ACC112 (cell line): ENCODE measurements around the gene WDSUB1.
A peak's percentile ranks its signal among the peaks of the same experiment; 100 is the strongest.

Experiments used
- H2AFZ ChIP-seq: fragments of 200-600 bp; sonication (generic); one replicate; pipeline ENCODE4 v1.6.0; 2017; ENCODE audit warnings: antibody characterized with exemption, low read length; ENCODE audit not compliant: unreplicated experiment
- H3K27ac ChIP-seq: fragments of 200-600 bp; sonication (generic); 2 replicates; pipeline ENCODE4 v1.5.1; 2014; ENCODE audit warnings: low read depth, mild to moderate bottlenecking, antibody characterized with exemption, low read length, moderate library complexity
- H3K27me3 ChIP-seq: fragments of 200-600 bp; sonication (generic); 2 replicates; pipeline ENCODE4 v1.6.1; 2014; ENCODE audit warnings: mild to moderate bottlenecking, antibody characterized with exemption, low read length, moderate library complexity, mixed read lengths; ENCODE audit not compliant: insufficient read depth
- H3K36me3 ChIP-seq: fragments of 200-600 bp; sonication (generic); 2 replicates; pipeline ENCODE4 v1.6.1; 2016; ENCODE audit warnings: mild to moderate bottlenecking, antibody characterized with exemption, low read length, moderate library complexity, mixed read lengths; ENCODE audit not compliant: insufficient read depth
- H3K4me1 ChIP-seq: fragments of 200-600 bp; sonication (generic); one replicate; pipeline ENCODE4 v1.6.1; 2016; ENCODE audit warnings: low read length, mixed read lengths; ENCODE audit not compliant: insufficient read depth, unreplicated experiment, control insufficient read depth
- H3K4me3 ChIP-seq: fragments of 200-600 bp; sonication (generic); 2 replicates; pipeline ENCODE4 v1.5.1; 2014; ENCODE audit warnings: mild to moderate bottlenecking, low read depth, low read length
- H3K79me2 ChIP-seq: fragments of 200-600 bp; sonication (generic); one replicate; pipeline ENCODE4 v1.6.0; 2016; ENCODE audit warnings: low read length; ENCODE audit not compliant: control insufficient read depth, unreplicated experiment, insufficient read depth

The WDSUB1 gene

DNA sequence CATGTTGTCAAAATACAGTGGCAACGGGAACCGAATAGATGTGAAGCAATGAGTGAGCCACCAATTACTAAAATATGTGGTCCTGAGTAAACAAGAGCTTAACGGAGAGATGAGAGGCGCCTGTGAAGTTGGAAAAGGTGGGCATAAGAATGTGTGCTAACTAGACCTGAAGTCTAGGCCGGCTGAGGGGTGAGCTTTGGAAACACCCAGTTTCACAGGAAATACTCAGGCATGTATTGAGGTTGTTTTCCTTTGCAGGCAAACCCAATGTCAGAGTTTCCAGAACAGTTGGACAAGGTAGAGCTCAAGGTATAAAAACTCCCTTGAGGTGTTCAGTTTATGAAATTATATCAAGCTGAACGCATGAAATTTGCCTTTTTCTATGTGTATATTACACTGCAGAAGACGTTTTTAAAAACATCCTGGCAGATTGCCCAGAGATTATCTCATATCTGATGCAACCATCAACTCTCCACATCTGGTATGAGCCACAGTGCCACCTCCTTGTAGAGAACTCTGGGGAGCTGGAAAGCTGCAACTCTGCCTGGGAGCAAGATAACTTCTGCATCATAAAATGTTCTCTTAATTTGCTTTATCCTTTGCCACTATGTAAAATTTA is 3.9 kb upstream of the WDSUB1 start:
- H2AFZ ChIP-seq = peak overlapping the region; percentile 1

GRCh38 chr2:159287733-159288132 is 1.2 kb upstream of the WDSUB1 start:
- no peak overlapping the region for H2AFZ ChIP-seq
- no peaks in the 10 kb centered on the region for H3K36me3 ChIP-seq
- no peaks in the 10 kb centered on the region for H3K27me3 ChIP-seq
- H3K4me3 ChIP-seq = no peak overlapping the region
- peaks cover 12% of the 10 kb centered on the region for H3K79me2 ChIP-seq
- no peak overlapping the region for H3K27ac ChIP-seq
- peaks cover 25% of the 10 kb centered on the region for H3K4me1 ChIP-seq

More for the DNA sequence above, 3.9 kb upstream of the WDSUB1 start:
- Histone ChIP-seq H3K4me1 (peaks cover 21% of the 10 kb centered on the region), H3K4me3 (no peak overlapping the region), H3K36me3 (no peaks in the 10 kb centered on the region), H3K79me2 (peaks cover 5% of the 10 kb centered on the region), H3K27me3 (no peaks in the 10 kb centered on the region), H3K27ac (no peak overlapping the region)

- H3K27me3 ChIP-seq = no peaks in the 10 kb centered on the region
- H3K79me2 ChIP-seq = peaks cover 12% of the 10 kb centered on the region
- peaks cover 25% of the 10 kb centered on the region for H3K4me1 ChIP-seq
- peak overlapping the region; percentile 42 for H3K27ac ChIP-seq
- no peaks in the 10 kb centered on the region for H3K36me3 ChIP-seq
- peak overlapping the region; percentile 85 for H3K4me3 ChIP-seq
- H2AFZ ChIP-seq = peak overlapping the region; percentile 89
Observed at GRCh38 chr2:159286709-159287441, 372 bp upstream of the WDSUB1 start.

GRCh38 chr2:159285433-159285832 is 1.1 kb downstream of the WDSUB1 start:
- Histone ChIP-seq H3K27ac (no peak overlapping the region), H3K27me3 (no peaks in the 10 kb centered on the region), H2AFZ (peak overlapping the region; percentile 77), H3K4me1 (peaks cover 21% of the 10 kb centered on the region), H3K4me3 (peak overlapping the region; percentile 85), H3K36me3 (no peaks in the 10 kb centered on the region; the same call in 1 of the 2 replicates), H3K79me2 (peaks cover 12% of the 10 kb centered on the region)

GRCh38 chr2:159283529-159283928 is 3.0 kb downstream of the WDSUB1 start:
- Histone ChIP-seq H3K4me3 (no peak overlapping the region), H3K27ac (no peak overlapping the region), H3K79me2 (peaks cover 12% of the 10 kb centered on the region), H3K36me3 (no peaks in the 10 kb centered on the region; the same call in 1 of the 2 replicates), H3K4me1 (peaks cover 17% of the 10 kb centered on the region), H3K27me3 (no peaks in the 10 kb centered on the region), H2AFZ (no peak overlapping the region)

GRCh38 chr2:159281002-159281401 is 5.5 kb downstream of the WDSUB1 start:
- Histone ChIP-seq H3K27me3 (no peaks in the 10 kb centered on the region), H3K4me3 (no peak overlapping the region), H2AFZ (no peak overlapping the region), H3K4me1 (peaks cover 9% of the 10 kb centered on the region), H3K27ac (no peak overlapping the region), H3K36me3 (no peaks in the 10 kb centered on the region; the same call in 1 of the 2 replicates), H3K79me2 (peaks cover 12% of the 10 kb centered on the region)

DNA sequence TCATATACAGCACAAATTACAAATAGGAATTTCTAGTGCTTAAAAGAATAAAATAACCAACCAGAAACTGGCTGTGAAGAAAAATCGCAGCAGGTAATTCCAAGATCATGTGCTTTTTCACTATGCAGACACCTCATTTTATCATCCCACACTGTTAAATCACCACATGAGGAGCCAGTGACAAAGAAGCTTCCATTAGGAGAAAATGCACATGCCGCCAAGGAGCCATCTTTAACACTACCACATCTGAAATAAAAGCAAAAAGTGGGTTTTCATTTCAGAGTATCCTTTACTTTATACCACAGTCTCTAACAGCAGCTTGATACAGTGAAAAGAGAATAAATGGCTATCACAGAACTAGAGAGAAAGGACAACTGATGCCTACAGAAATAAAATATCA is 6.8 kb downstream of the WDSUB1 start:
- Histone ChIP-seq H3K79me2 (peaks cover 5% of the 10 kb centered on the region), H3K4me1 (peaks cover under 1% of the 10 kb centered on the region), H3K36me3 (no peaks in the 10 kb centered on the region; the same call in 1 of the 2 replicates), H2AFZ (no peak overlapping the region), H3K27me3 (no peaks in the 10 kb centered on the region), H3K27ac (no peak overlapping the region), H3K4me3 (no peak overlapping the region)

GRCh38 chr2:159275111-159275510 is 11.4 kb downstream of the WDSUB1 start:
- no peak overlapping the region for H3K4me3 ChIP-seq
- no peaks in the 10 kb centered on the region for H3K4me1 ChIP-seq
- H3K27me3 ChIP-seq = no peaks in the 10 kb centered on the region
- H3K36me3 ChIP-seq = peaks cover 11% of the 10 kb centered on the region; the same call in 1 of the 2 replicates
- no peaks in the 10 kb centered on the region for H3K79me2 ChIP-seq
- H3K27ac ChIP-seq = no peak overlapping the region
- H2AFZ ChIP-seq = no peak overlapping the region

DNA sequence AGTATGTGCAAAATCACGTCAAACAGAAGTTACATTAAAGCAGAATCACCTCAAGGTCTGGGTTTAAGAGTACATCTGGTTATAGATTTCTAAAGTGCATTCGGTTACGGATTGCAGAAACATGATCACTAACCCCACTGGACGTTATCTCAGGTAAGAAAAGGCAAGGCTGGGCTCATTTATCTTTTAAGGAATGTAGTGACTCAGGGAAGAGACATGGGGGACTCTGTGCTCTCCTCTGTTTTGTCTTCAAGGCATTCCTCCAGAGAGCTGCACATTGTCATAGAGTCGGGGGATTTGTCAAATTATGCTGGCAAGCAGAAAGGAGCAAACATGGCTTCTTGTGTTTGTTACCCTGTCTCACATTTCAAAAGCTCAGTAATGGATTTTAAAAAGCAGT is 14.3 kb downstream of the WDSUB1 start:
- Histone ChIP-seq H2AFZ (no peak overlapping the region), H3K79me2 (no peaks in the 10 kb centered on the region)

GRCh38 chr2:159270744-159271379 is 15.6 kb downstream of the WDSUB1 start:
- Histone ChIP-seq H3K4me1 (peaks cover 6% of the 10 kb centered on the region), H3K27me3 (no peaks in the 10 kb centered on the region), H3K36me3 (peaks cover 11% of the 10 kb centered on the region; the same call in 1 of the 2 replicates), H3K4me3 (no peak overlapping the region), H3K27ac (no peak overlapping the region), H3K79me2 (no peaks in the 10 kb centered on the region), H2AFZ (no peak overlapping the region)

More for the DNA sequence above, 14.3 kb downstream of the WDSUB1 start:
- Histone ChIP-seq H3K36me3 (peaks cover 11% of the 10 kb centered on the region; the same call in 1 of the 2 replicates), H3K27ac (no peak overlapping the region), H3K27me3 (no peaks in the 10 kb centered on the region), H3K4me1 (peaks cover 6% of the 10 kb centered on the region), H3K4me3 (no peak overlapping the region)
